ENCODE data around the gene B3GAT1.
A peak's percentile ranks its signal among the peaks of the same experiment; 100 is the strongest.

The B3GAT1 gene

DNA sequence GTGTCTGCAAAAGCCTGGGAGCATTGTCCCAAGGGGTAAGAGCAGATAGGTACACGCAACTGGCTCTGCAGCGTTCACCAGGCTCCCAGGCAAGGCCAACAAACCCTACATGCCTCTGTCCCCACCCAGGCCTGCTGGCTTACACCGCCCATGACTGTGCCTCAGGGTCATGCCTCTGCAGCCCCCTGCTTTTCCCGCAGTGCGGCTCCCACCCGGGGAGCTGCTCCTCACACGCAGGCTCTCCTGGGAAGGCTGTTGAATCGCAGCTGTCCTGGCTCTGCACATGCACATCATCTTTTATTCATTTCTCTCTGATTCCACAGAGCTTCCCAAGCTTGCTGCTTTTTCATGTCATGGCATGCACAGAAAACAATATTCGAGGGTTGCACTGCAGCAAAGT lies 29.2 kb upstream of the B3GAT1 start:
- DNase-seq, result no peak

DNA sequence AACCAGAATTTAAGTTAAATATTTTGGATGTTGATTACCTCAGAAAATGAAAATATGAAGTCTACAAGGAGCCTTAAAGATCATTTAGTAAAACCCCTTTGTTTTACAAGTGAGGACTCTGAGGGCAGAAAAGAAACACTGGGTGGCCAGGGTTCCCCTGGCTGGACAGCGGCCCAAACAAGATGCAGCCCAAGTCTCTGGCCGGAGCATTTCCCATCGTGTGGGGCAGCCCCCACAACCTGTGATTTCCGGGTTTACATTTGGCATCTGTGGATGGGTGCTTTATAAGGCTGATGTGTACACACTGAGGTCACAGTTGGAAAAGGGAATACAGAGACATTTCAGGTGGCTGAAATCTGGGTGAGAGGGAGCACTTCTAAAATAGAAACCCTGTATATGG lies 28.8 kb upstream of the B3GAT1 start:
- DNase-seq, result no peak

DNA sequence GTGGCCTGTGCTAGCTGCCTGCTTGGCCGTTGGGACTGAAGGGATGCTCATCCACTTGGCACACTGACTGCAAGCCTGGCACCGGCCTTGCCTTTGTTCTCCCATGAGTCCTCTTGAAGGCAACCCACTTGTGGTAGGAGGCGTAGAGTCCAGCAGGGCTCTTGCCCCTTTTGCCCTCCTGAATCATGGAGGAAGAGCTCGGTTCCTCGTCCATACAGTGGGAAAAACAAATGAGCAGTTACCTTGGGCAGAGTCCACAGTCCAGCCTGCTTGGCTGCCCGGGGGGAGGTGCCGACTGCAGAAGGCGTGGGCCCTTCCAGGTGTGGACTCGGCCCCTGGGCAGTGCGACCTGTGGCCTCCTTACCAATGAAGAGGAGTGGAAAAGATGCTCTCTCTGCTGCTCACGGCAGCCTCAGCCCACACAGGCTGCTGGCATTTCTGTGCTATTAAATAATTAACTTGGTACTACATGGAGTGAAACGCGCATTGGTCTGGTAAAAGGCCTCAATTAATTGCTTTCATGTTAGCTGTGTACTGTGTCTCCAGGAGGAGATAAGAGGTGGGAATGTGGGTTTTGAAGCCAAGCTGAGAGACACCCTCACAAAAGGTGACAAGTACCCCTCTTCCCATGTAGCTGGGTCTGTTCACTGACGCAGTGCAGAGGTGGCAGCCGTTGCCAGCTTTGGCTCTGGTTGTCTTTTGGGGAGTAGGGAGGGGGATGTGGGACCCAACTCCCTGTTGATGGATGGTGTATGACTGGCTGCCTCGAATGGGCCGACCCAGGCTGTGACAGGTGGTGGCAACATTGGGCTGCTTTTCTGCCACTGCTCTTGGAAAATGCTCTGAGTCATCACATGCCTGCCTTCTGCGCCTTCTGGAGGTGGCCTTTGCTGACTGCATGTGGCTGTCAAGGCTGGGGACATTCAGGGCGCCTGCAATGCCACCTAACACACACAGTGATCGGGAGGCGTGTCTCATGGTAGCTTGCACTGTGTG lies 26.8 kb upstream of the B3GAT1 start:
- peak; percentile 46 for DNase-seq

DNA sequence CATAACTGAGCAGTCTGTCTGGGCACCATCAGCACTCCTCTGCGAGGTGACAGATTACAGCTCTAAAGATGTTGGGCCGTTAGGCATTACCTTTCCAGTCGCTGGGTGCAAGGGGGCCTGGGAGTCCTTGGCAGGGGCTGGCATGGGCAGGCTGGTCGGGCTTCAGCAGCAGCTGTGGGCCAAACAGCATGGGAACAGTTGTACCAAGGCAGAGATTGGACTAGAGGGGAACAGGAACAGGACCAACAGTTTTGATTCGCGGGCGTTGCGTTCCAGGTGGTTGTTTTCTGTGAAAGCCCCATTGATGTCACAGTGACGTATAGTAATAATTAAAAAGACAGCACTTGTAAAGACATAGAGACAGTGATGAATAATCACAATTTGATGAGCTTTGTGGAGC lies 25.8 kb upstream of the B3GAT1 start:
- DNase-seq, result no peak

DNA sequence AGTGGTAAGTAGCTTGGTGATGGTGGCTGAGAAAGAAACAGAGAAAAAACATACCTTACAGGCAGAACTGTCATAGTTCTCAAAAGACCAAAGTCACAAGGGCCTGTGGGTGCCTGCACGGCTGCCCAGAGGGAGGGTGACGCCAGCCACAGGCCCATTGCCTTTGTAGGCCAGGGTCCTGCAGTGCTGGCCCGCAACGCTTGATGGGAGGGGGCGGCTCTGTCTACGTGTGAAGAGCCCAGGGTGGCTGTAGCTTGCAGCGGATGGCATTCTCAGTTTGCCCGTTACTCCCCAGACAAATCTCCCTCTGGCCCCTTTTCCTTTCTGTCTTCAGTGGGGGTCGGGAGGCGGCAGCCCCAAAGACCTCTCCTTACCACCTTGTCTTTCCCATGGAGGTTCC lies 24.7 kb upstream of the B3GAT1 start:
- DNase-seq, result no peak

DNA sequence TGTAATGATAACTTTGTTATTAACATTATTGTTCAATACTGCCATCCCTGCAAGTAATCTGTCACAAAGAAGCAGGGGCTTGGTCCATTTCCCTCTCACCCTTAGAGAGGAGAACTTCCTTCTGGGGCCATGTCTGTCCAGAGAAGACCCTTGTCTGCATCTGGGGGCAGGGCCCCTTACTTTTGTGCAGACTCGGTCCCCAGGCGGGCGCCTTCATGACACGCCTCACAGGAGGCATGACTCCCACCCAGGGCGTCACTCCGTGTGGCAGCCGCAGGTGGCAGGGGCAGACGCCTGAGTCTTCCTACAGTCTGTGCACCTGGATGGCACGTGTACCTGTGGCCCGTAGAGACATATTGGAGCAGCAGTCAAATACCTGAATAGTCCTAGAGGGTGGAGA lies 21.8 kb upstream of the B3GAT1 start:
- no peak for DNase-seq

DNA sequence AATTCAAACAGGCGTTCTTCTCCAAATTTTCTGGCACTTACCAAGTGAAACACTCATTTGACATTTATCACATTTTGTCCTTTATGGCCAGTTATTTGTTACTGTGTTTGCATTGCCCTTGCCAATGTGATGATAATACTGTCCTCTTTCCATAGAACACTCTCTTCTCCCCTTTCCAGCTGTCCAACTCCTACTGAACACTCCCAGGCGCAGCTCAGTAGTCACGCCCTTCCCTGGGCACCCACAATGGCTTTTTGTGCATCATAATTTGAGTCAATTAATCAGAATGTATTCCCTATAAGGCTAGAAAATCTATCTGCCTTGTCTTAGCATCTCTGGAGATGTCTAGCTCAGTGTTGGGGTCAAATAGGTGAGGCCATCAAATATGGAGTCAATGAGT lies 21.2 kb upstream of the B3GAT1 start:
- no peak for DNase-seq

DNA sequence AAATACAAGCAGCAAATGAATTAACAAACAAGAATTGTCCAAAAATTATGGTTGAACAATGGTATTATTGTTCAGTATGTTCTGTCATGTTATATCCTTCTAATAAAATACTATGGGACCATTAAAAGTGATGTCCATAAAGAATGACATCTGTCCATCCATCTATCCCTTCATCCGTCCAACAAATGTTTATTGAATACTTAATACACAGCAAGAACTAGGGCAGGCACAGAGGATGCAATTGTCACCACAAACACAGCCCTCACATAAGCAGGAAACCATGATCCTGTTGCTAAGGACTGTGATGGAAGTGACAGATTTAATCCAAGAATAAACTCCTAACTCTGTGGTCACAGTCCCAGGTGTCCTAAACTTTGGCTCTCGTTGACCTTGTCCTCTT lies 20.7 kb upstream of the B3GAT1 start:
- DNase-seq, result no peak

DNA sequence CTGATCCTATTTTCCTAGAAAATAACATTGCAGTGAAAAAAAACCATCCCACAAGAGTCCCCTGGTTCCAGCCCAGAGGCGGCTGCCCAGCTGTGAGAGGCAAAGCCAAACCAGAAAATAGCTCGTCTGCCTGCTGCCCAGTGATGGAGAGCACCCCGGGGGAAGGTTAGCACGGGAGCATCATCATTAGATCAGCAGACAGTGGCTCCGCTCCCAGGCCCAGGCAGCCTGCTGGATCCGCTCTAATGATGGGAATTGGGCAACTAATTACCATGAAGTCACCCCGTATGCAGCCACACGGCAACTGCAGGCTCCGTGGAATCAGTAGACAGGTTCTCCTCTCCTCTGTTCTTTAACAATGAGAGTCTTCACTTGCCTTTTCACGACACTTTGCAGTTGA lies 17.1 kb upstream of the B3GAT1 start:
- no peak for DNase-seq

DNA sequence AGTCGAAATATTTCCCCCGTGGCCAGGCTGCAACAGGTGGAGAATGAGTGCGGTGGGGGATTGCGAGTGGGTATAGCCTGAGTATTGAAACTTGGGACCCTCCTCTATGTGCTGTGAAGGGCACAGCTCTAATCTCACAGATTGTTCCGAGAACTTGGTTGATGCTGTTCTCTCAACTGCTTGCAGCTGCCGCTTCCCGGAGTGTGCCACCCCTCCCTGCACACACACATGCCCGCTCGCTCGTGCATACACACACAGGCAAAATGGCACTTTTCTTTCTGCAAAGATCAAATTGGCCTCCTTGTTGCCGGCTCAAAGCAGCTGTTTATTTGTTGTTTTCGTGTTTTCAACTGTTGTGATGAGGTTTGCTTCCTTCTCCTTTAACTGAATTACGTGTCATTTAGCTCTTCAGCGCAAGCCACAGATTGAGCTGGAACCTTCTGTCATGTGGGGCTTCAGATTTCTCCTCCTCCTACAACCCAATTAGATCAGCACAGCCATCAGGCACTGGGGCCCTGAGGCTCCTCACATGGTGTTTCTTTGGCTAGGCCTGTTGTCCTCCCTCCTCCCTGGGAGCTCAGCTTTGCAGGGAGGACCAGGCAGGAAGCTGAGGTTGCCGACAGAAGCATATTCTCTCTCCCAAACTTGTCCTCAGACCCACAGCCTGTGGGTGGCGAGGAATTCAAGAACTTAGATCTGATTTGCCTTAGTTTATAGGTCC lies 13.9 kb upstream of the B3GAT1 start:
- DNase-seq, result no peak

DNA sequence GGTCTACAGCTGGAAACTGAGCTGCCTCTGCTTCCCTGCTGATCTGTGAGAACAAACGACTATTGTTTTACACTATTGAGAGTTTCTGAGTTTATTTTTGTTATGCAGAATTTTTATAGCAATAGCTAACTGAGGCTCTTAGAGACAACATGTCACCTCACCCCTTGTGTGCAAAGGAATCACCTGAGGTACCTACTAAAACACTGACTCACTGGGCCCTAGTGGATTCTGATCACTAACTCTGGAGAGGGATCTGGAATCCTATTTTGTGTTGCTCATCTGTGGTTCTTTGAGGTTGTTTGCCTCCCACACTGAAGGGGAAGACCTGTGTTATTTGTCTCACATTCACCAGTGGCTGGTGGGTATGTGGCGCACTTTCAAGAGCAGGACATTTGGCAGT lies 13.4 kb upstream of the B3GAT1 start:
- no peak for DNase-seq

DNA sequence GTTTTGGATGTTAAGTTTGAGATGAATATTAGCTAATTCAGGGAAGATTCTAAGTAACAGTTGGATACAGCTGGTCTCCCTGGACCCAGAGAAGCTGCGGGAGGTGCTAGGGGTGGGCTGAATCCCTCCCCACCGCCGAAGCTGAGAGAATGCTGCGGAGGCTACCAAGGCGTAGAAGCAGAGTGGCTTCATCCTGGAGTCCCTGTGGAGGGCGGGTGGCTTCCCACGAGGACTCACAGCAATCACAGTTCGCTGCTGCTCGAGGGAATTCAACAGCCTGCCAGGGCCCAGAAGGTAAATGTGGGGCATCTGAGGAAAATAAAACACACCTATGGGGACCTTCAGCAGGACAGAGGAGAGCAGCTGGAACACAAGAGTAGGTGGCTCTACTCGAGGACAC lies 11.1 kb upstream of the B3GAT1 start:
- DNase-seq, result no peak

DNA sequence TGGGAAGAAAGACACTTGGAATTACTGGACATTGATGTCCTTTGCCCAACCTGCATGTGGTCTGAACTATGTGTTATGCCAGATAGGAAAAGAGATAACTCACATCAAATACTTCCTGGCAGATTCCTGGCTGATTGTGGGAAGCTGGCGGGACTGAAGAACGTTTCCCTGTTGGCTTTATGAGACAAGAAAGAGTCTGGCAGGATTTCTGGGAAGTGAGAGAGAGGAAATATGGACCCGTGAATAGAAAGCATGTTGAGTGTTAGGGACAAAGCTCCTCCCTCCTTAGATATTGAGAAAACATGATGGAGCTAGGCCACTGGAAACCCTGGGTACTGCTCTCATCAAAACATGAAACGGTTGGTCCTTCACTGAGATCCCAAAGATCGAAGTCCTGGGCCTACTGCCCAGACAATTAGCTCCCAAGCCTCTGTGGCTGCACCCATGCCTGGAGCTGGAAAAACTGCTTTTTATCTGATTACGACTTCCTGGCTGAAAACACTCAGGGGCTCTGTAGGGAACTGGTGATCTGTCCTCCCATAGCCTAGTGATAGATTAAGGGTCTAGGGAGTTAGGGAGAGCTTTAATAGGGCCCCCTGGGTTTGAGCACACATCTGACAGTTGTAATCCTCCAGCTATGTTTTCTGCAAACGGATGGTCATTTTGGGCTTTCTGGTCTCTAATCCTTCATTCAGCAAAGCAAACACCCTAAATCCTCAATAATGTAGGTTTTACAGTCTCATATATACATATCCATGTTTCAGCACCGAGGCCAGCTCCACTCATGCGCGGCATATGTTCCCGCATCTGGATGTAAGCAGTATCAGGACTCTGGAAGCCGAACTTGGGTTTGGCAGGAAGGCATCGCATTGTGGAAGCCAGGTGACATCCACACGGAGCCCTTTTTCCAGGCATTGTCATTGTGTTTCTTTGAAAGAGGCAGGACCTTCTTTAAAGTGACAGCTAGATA lies 6.1 kb upstream of the B3GAT1 start:
- DNase-seq, result peak; percentile 35

DNA sequence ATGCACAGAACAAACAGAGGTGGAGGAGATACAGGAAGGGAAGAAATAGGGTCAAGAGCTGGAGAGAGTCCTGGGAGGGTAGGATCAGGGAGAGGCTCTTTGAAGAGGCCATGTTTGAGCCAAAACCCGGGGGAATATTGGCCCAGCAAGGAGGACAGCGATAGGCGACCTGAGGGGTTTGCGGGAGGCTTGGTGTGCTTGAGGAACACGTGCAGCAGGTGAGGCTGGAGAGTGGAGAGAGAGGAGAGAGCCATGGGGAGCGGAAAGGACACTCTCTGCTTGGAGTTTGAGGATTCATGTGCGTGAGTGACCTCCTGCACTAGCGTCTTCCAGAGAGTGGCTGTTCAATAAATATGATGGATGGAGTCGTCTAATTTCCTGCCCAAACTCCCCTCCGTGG lies 4.7 kb upstream of the B3GAT1 start:
- no peak for DNase-seq

DNA sequence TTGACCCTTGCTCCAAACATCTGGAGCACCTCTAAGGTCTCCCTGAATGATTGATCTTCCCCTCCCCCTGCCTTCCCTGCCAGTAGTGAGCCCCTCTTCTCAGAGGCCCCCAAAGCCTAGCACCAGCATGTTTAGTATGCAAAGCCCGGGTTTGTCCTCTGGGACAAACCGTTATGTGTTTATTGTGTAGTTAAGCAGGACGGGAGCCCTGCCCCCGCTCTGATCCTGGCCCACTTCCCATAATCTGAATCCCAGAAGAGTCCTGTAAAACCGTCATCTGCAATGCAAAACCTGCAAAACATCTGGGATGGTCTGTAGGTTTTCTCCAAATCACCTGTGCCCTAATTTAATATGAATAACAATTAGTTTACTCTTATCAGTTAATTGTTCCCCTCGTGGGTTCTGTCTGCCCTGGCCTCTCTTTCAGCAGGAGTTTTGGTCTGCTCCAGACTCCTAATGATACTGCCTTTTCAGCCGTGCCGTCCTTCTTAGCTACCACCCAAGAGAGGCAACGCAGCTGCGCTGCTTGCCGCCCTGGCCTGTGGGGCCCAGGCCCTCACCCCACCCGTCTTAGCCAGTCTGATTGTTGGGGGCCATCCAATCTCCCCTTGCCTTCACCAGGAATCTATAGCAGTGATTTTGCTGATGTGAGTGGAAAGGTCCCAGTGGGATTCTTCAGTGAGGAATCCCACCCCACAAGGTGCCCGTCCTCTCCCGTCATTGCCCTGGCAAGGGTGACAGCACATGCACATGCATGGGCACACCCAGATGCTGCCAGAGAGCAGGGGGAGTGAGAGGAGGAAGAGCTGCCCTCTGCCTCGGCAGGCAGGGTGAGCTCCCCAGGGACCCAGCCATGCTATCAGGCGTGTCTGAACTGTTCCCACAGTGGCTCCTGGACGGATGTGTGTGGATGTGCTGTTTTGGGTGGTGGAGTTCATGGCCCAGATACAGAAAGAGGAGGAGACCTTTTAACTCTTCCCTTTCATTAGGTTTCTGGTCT lies 3.0 kb upstream of the B3GAT1 start:
- no peak for DNase-seq

DNA sequence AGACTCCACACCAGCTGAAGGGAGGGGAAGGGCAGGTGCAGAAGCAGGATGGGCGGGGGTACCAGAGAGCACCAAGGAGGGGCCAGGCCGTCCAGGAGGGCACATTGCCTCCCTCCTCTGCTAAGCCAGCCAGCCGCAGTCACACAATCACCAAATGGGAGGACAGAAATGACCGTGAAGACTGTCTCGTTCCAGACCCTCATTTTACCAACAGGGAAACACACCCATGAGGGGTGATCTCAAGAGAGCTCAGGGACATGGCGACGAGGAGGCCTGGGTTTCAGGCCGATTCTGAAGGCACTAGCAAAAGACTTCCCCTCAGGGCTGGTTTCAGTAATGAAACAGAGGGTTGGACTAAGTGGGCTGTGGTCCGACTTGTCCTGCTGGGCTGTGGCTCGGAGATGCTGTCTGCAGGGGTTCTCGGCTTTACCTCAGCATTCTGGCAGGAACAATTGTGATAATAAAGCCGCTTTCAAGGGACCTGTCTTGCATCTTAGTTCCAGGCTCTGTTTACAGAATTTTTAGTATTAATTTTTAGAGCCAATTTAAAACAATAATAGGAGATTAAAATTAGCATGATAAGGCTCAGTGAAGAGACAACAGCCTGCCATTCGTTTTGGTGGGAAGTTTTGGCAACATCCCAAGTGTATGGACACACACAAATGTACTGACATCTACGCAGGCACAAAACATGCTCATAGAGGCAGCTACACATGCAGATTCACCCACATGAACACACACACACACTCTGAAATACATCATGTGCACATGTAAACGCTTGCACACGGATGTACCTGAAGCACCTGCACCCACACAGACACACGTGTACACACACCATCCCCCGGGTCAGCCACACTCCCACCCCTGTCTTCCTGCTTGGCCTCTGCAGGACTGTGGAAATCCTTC lies 2.0 kb upstream of the B3GAT1 start:
- no peak for DNase-seq

DNA sequence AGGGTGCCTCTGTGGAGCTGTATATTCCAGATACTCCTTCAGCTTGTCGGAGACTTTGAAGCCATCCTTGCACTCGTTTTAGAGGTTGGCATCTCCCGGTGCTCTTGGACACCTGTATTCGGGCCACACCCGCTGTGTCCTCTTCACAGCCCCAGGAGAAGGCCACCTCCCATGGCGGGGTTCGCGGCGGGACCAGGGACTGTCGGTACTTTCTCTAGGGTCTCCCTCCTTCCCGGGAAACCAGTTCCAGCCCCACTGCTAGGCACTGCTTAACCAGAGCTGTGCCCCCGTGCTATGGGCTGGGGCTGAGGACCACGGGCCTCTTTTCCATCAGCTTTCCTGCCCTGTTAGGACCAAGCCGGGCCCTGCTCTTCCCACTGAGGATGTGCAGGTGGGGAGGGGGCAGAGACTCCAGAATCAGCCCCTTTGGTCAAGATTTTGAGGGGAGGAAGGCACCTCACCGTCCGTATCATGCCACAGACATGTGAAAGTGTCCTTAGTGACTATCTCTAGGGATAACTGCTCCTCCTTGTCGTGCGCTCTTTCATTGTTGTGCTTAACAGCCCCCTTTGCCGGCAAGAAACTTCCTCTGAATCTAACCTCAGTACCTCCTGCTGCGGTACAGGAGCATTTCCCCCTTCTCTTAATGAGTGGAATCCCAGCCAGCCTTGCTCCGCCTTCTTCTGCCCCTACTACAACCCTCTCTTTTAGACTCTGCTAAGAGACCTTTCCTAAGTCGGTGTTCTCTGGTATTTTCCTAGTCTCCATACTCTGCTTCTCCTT lies 1.2 kb upstream of the B3GAT1 start:
- DNase-seq, result no peak

DNA sequence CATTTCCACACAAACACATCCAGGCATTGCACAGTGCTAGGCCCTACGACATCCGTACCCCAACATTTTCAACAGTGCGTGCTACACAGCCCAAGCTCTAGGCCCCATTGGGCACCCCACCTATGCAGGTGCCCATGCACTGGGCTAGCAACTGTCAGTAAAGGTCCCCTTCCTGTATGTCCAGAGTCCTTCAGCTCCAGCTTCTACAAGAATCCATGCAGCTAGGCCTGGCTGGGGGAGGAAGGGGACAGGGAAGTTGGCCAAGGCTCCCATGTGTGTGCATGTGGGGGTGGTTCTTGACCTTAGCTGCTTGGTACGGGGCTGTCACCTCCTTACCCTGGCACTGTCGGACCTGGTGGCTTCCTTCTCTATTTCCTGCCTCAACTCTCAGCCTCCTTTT lies 1.3 kb downstream of the B3GAT1 start:
- DNase-seq, result no peak

DNA sequence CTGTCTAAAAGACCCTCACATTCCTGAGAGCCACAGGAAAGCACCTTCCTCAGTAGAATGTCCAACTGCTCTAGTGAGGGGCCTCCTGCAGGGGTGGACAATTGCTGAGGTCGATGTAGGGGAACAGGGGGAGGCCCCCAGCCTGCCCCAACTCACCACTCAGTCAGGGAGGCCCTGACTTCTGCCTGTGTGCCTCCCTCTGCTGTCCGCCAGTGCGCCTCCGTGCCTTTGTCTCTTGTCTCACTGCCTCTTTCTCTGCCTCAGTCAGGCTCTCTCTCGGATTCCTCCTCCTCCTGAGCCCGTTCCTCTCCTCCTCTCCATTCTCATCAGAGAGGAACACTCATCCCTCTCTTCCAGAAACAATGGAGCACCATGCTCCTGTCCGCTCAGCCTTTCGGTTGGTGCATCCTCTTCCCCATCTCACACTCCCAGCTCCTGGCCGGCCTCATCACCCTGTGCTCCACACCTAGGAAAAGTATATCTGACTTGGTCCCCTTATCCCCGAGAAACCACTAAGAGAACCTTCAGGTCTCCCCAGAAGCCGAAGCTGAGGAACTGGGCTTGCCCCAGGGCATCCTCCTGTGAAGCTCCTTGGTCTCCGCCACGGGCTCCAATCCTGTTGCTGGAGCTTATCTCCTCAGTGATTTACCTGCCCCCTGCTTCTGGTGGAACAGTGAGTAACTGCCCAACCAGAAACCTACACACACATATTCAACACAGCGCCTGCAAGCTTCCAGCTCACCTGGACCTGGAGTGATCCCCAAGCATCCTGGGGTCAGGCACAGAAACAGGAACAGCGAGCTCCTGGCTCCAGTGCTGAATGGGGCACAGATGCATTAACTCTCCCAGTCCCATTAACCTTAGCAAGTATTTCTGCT lies 2.3 kb downstream of the B3GAT1 start:
- DNase-seq, result no peak

Measured in RPMI8226 (cell line).